ENCODE data around the gene MAP3K7. TPM values are rescaled to one million over a fixed set of nuclear protein-coding genes. Genes with fewer than 3 reads are reported as not detected.

Gene MAP3K7
- total and polyA plus RNA-seq, 2 of the 13 experiments (the other 11 are each of a cell fraction or from before 2014, with no cell fraction given): 24.1 to 24.4 TPM

DNA sequence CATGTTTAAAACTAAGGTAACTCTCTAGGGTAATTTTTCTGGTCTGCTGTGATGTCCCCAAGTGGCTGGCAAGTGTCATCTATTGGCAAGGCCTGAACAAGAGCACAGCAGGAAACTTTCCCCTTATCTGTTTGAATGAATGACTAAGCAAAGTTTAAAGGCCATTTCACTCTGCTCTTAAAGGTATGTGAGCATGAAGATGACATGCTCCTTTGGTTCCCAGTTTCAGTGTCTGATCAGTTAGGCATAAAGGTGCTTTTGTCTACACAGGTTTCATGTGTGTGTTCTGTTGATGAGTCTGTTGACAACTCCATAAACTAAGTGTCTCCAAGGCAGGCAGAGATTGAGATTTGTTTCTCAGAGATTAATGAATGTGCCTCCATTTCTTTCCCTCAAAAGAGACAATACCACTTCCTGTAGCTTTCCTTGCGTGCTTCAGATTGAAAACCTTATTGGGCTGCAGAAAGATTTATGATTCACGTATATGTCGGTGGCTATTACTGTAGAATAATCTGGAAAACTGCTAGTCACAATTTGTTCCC, 83.9 kb downstream of the MAP3K7 start (continued):
- TF ChIP-seq, protein P1, sequence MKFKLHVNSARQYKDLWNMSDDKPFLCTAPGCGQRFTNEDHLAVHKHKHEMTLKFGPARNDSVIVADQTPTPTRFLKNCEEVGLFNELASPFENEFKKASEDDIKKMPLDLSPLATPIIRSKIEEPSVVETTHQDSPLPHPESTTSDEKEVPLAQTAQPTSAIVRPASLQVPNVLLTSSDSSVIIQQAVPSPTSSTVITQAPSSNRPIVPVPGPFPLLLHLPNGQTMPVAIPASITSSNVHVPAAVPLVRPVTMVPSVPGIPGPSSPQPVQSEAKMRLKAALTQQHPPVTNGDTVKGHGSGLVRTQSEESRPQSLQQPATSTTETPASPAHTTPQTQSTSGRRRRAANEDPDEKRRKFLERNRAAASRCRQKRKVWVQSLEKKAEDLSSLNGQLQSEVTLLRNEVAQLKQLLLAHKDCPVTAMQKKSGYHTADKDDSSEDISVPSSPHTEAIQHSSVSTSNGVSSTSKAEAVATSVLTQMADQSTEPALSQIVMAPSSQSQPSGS (CRISPR knock-in tag; IDR thresholded peaks at IDR 0.05): peak; percentile 50; the same call in 1 of the 2 replicates
- TF ChIP-seq ZBTB43 (CRISPR knock-in tag; conservative IDR thresholded peaks at IDR 0.05): no peak
- TF ChIP-seq TARDBP (CRISPR knock-in tag; IDR thresholded peaks at IDR 0.05): peak; percentile 56
- no peak for TF ChIP-seq DZIP1 (CRISPR knock-in tag; IDR thresholded peaks at IDR 0.05)
- TF ChIP-seq ZNF580 (CRISPR knock-in tag; IDR thresholded peaks at IDR 0.05; ENCODE audit: borderline replicate concordance, low read depth): 0 out of 2 replicates have a peak, but pooled peaks have one; percentile 33
- peak; percentile 56; the same call in 1 of the 2 replicates for TF ChIP-seq ZFX (CRISPR knock-in tag; IDR thresholded peaks at IDR 0.05; ENCODE audit: low read depth)
- peak; percentile 43; the same call in 1 of the 2 replicates for TF ChIP-seq MIER3 (CRISPR knock-in tag; IDR thresholded peaks at IDR 0.05; ENCODE audit: borderline replicate concordance)
- peak; percentile 81 for TF ChIP-seq GATAD2A (CRISPR knock-in tag; IDR thresholded peaks at IDR 0.05)
- TF ChIP-seq ZNF331 (CRISPR knock-in tag; IDR thresholded peaks at IDR 0.05): peak; percentile 60; the same call in 1 of the 2 replicates
- TF ChIP-seq SMYD3 (CRISPR knock-in tag; IDR thresholded peaks at IDR 0.05): peak; percentile 66; the same call in 1 of the 2 replicates
- TF ChIP-seq HDAC1 (CRISPR knock-in tag; IDR thresholded peaks at IDR 0.05): peak; percentile 59
- TF ChIP-seq ZNF263 (CRISPR knock-in tag; IDR thresholded peaks at IDR 0.05): no peak
- TF ChIP-seq ZMYM4 (CRISPR knock-in tag; IDR thresholded peaks at IDR 0.05): peak; percentile 87
- TF ChIP-seq JARID2 (CRISPR knock-in tag; IDR thresholded peaks at IDR 0.05; ENCODE audit: insufficient replicate concordance): no peak
- TF ChIP-seq ZNF850 (CRISPR knock-in tag; conservative IDR thresholded peaks at IDR 0.05): no peak
